Liver (tissue), 9 donors: ENCODE measurements around the gene TMEM214. TPM values are rescaled to one million over a fixed set of nuclear protein-coding genes. Genes with fewer than 3 reads are reported as not detected.

Source experiments
- DNase-seq: peaks from one replicate; pipeline ENCODE4 v3.0.0-alpha.2; 2017; ENCODE audit warnings: low spot score
- H3K27ac ChIP-seq, 2 donors: one replicate each; pipeline ENCODE4 v1.7.0; 2013; ENCODE audit warnings: inconsistent platforms in 2 of 2, low read length in 2 of 2, control low read depth in 1 of 2, low read depth in 1 of 2, mild to moderate bottlenecking in 1 of 2
- H3K27me3 ChIP-seq, 4 donors: one replicate each; pipeline versions ENCODE4 v1.6.1 to v1.7.0; 2013; ENCODE audit warnings: low read length in 3 of 4, inconsistent platforms in 1 of 4, mild to moderate bottlenecking in 1 of 4, moderate library complexity in 1 of 4; ENCODE audit not compliant: control insufficient read depth in 4 of 4, insufficient read depth in 4 of 4
- H3K36me3 ChIP-seq, 4 donors: one replicate each; pipeline versions ENCODE4 v1.6.1 to v1.7.0; 2013; ENCODE audit warnings: low read length in 3 of 4, mild to moderate bottlenecking in 3 of 4, low read depth in 1 of 4, moderate library complexity in 1 of 4; ENCODE audit not compliant: control insufficient read depth in 4 of 4, insufficient read depth in 3 of 4
- H3K4me1 ChIP-seq, 4 donors: one replicate each; pipeline versions ENCODE4 v1.6.1 to v1.7.0; 2013; ENCODE audit warnings: low read length in 3 of 4, mild to moderate bottlenecking in 3 of 4, moderate library complexity in 1 of 4; ENCODE audit not compliant: control insufficient read depth in 4 of 4, insufficient read depth in 4 of 4
- H3K4me3 ChIP-seq, 3 donors: one replicate each; pipeline versions ENCODE4 v1.6.1 to v1.7.0; 2013; ENCODE audit warnings: low read length in 3 of 3, control low read depth in 1 of 3, low read depth in 1 of 3, mild to moderate bottlenecking in 1 of 3
- H3K9ac ChIP-seq, 2 donors: one replicate each; pipeline ENCODE4 v1.7.0; 2013; ENCODE audit warnings: low read length in 2 of 2, mild to moderate bottlenecking in 2 of 2, moderate library complexity in 2 of 2, control low read depth in 1 of 2, low read depth in 1 of 2
- H3K9me3 ChIP-seq, 4 donors: one replicate each; pipeline versions ENCODE4 v1.6.1 to v1.7.0; 2013; ENCODE audit warnings: low read length in 3 of 4; ENCODE audit not compliant: control insufficient read depth in 4 of 4
- EGR1 ChIP-seq, 2 donors: IDR thresholded peaks; 2 replicates each; pipeline ENCODE4 v1.6.1; 2016 to 2018; ENCODE audit warnings: antibody characterized with exemption in 2 of 2, low read depth in 2 of 2
- FOXA1 ChIP-seq: IDR thresholded peaks from 2 replicates; pipeline ENCODE4 v1.6.1; 2016; ENCODE audit warnings: antibody characterized with exemption
- FOXA2 ChIP-seq: IDR thresholded peaks from 2 replicates; pipeline ENCODE4 v1.6.1; 2016; ENCODE audit warnings: antibody characterized with exemption
- GABPA ChIP-seq, 2 donors: IDR thresholded peaks in 1 of 2; conservative IDR thresholded peaks in 1 of 2; 2 replicates each; pipeline ENCODE4 v1.6.1; 2016; ENCODE audit warnings: antibody characterized with exemption in 2 of 2, mild to moderate bottlenecking in 1 of 2, moderate library complexity in 1 of 2
- HNF4A ChIP-seq, 2 donors: conservative IDR thresholded peaks; 2 replicates each; pipeline ENCODE4 v1.6.1; 2016; ENCODE audit warnings: antibody characterized with exemption in 2 of 2, mild to moderate bottlenecking in 2 of 2
- JUND ChIP-seq, 2 donors: IDR thresholded peaks; 2 replicates each; pipeline ENCODE4 v1.6.1; 2016; ENCODE audit warnings: antibody characterized with exemption in 2 of 2
- NR2F2 ChIP-seq: IDR thresholded peaks from 2 replicates; pipeline ENCODE4 v1.6.1; 2016; ENCODE audit warnings: antibody characterized with exemption
- RAD21 ChIP-seq, 2 donors: IDR thresholded peaks; 2 replicates each; pipeline ENCODE4 v1.6.1; 2016; ENCODE audit warnings: antibody characterized with exemption in 2 of 2, mild to moderate bottlenecking in 2 of 2
- RXRA ChIP-seq, 2 donors: IDR thresholded peaks; 2 replicates each; pipeline ENCODE4 v1.6.1; 2017 to 2018; ENCODE audit warnings: antibody characterized with exemption in 2 of 2, mild to moderate bottlenecking in 1 of 2
- SP1 ChIP-seq: IDR thresholded peaks from 2 replicates; pipeline ENCODE4 v1.6.1; 2018; ENCODE audit warnings: antibody characterized with exemption, mild to moderate bottlenecking
- TAF1 ChIP-seq: conservative IDR thresholded peaks from 2 replicates; pipeline ENCODE4 v1.6.1; 2016; ENCODE audit warnings: antibody characterized with exemption, mild to moderate bottlenecking
- YY1 ChIP-seq: IDR thresholded peaks from 2 replicates; pipeline ENCODE4 v1.6.1; 2016; ENCODE audit warnings: antibody characterized with exemption, mild to moderate bottlenecking
- WGBS: extraction: QIAGEN DNeasy Blood & Tissue Kit; methylation state at CpG from one replicate; pipeline ENCODE4 v1.1.7; 2013; 5-methylcytosine and 5-hydroxymethylcytosine counted together
- polyA plus RNA-seq, 2 donors: library from polyadenylated mRNA; stranded (reverse) in 1 of 2; unstranded in 1 of 2; fragments of 200-250 nt in 1 of 2; fragments of >200 nt in 1 of 2; fragmentation: Nextera tagmentation in 1 of 2; extraction: Ambion mirVana in 1 of 2; gene quantifications; one replicate each; pipeline versions ENCODE4 v1.2.1 to v1.2.3, GENCODE V29; 2013 to 2015
- total RNA-seq, 2 donors: library from RNA; depleted of rRNA; stranded (reverse); fragments of >200 nt; gene quantifications; one replicate each; pipeline ENCODE4 v1.2.3, GENCODE V29; 2014
- TF ChIP-seq, protein P1 (sequence below): fragments of 150-350 bp; IDR thresholded peaks from 2 replicates; pipeline ENCODE4 v1.5.1; 2017; ENCODE audit warnings: improper control_type of control experiment, low read depth, low read length; ENCODE audit not compliant: missing input control
- TF ChIP-seq, protein P2 (sequence below): IDR thresholded peaks from 2 replicates; pipeline ENCODE4 v1.6.1; 2016; ENCODE audit warnings: antibody characterized with exemption
- TF ChIP-seq, protein P3 (sequence below): IDR thresholded peaks from 2 replicates; pipeline ENCODE4 v1.6.1; 2016; ENCODE audit warnings: antibody characterized with exemption, mild to moderate bottlenecking
- TF ChIP-seq, protein P4 (sequence below): IDR thresholded peaks from 2 replicates; pipeline ENCODE4 v1.6.1; 2016; ENCODE audit warnings: antibody characterized with exemption
- TF ChIP-seq, protein P5 (sequence below): IDR thresholded peaks from 2 replicates; pipeline ENCODE4 v1.6.1; 2016; ENCODE audit warnings: antibody characterized with exemption
- donor health status: healthy.
- donor health status: healthy.
- donor health status: healthy.
- donor health status: healthy.
- donor health status: healthy.

TMEM214 gene
- total and polyA plus RNA-seq, 4 donors = 17.1 to 53.4 (median 38.4) TPM

DNA sequence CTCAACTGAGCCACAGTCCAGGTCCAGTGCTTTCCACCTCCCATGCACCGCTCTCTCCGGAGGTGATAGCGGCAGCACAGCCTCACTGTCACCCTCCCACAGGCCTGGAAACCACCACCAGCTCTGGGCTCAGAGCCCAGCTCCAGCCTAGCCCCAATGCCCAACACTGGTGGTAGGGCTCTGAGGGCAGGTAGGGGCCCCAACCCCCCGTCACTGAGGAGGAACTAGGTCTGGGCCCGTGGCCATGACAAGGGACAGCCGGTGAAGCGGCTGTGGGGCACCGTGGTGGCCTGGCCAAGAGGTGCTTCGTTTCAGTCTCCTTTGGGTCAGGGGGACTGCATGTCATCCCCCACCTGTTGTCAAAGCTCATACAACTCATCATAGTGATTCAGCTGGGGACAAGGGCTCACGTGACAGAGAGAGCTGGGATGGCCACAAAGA is 5.5 kb upstream of the TMEM214 start (continued):
- TF ChIP-seq, protein P1, sequence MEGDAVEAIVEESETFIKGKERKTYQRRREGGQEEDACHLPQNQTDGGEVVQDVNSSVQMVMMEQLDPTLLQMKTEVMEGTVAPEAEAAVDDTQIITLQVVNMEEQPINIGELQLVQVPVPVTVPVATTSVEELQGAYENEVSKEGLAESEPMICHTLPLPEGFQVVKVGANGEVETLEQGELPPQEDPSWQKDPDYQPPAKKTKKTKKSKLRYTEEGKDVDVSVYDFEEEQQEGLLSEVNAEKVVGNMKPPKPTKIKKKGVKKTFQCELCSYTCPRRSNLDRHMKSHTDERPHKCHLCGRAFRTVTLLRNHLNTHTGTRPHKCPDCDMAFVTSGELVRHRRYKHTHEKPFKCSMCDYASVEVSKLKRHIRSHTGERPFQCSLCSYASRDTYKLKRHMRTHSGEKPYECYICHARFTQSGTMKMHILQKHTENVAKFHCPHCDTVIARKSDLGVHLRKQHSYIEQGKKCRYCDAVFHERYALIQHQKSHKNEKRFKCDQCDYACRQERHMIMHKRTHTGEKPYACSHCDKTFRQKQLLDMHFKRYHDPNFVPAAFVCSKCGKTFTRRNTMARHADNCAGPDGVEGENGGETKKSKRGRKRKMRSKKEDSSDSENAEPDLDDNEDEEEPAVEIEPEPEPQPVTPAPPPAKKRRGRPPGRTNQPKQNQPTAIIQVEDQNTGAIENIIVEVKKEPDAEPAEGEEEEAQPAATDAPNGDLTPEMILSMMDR = no peak
- TF ChIP-seq FOXA2 = no peak
- no peak for TF ChIP-seq FOXA1

DNA sequence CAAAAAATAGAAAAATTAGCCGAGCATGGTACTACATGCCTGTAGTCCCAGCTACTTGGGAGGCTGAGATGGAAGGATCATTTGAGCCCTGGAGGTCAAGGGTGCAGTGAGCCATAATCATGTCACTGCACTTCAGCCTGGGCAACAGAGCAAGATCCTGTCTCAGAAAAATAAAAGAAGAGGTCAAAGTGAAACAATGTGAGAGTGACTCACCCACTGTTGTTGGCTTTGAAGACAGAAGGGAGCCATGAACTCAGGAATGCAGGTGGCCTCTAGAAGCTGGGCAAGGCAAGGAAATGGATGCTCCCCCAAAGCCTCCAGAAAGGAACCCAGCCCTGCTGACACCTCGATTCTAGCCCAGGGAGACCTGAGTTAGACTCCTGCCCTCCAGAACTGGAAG is 3.7 kb upstream of the TMEM214 start:
- WGBS = 93% methylated on average over 2 of the region's 2 CpGs
- TF ChIP-seq, protein P2, sequence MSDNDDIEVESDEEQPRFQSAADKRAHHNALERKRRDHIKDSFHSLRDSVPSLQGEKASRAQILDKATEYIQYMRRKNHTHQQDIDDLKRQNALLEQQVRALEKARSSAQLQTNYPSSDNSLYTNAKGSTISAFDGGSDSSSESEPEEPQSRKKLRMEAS = no peak
- TF ChIP-seq, protein P3, sequence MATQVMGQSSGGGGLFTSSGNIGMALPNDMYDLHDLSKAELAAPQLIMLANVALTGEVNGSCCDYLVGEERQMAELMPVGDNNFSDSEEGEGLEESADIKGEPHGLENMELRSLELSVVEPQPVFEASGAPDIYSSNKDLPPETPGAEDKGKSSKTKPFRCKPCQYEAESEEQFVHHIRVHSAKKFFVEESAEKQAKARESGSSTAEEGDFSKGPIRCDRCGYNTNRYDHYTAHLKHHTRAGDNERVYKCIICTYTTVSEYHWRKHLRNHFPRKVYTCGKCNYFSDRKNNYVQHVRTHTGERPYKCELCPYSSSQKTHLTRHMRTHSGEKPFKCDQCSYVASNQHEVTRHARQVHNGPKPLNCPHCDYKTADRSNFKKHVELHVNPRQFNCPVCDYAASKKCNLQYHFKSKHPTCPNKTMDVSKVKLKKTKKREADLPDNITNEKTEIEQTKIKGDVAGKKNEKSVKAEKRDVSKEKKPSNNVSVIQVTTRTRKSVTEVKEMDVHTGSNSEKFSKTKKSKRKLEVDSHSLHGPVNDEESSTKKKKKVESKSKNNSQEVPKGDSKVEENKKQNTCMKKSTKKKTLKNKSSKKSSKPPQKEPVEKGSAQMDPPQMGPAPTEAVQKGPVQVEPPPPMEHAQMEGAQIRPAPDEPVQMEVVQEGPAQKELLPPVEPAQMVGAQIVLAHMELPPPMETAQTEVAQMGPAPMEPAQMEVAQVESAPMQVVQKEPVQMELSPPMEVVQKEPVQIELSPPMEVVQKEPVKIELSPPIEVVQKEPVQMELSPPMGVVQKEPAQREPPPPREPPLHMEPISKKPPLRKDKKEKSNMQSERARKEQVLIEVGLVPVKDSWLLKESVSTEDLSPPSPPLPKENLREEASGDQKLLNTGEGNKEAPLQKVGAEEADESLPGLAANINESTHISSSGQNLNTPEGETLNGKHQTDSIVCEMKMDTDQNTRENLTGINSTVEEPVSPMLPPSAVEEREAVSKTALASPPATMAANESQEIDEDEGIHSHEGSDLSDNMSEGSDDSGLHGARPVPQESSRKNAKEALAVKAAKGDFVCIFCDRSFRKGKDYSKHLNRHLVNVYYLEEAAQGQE = no peak
- TF ChIP-seq EGR1 (IDR thresholded peaks at IDR 0.05; ENCODE audit: low read depth in 2 of 2) (no peak), RAD21 (IDR thresholded peaks at IDR 0.05) (no peak), SP1 (no peak), RXRA (IDR thresholded peaks at IDR 0.05) (no peak), FOXA1 (no peak), YY1 (no peak), FOXA2 (no peak), NR2F2 (no peak)
- TF ChIP-seq, protein P1 = no peak
- H3K9me3 ChIP-seq = no peaks in the 10 kb centered on the region
- no peak overlapping the region for H3K4me3 ChIP-seq
- H3K4me1 ChIP-seq = peaks cover 2 to 14% (median 8%) of the 10 kb centered on the region in 4 donors
- DNase-seq = no peak
- H3K36me3 ChIP-seq = peaks cover 5 to 26% (median 6%) of the 10 kb centered on the region in 4 donors
- no peak overlapping the region for H3K27ac ChIP-seq
- H3K9ac ChIP-seq = no peak overlapping the region
- no peaks in the 10 kb centered on the region for H3K27me3 ChIP-seq

DNA sequence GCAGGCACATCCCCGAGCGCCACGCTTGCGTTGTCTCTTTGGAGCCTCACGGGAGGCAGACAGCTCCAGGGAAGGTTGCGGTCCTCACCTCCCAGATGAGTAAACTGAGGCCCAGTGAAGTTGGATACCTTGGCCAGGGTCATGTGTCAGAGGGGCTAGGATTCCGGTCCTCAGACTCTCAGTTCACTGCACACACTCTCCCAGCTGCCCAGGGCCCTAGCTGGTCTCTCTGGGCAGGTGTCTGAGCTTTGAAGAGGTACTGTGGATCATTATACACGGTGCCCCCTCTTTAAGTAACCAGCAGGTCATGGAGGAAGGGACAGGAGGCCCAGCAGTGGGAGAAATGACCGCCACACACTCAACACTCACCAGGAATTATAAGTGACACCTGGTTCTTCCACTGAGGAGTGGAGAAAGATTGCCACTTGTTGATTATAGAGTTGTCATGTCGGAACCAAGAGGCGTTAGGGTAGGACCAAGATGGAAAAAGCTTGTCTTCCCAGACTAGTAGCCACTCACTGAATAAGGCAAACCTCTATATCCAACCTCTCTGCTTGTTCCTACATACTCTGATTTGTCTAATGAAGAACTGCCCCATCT is 588 bp downstream of the TMEM214 start:
- Histone ChIP-seq H3K36me3 (peaks cover 9 to 34% (median 29%) of the 10 kb centered on the region in 4 donors), H3K4me3 (peak overlapping the region; percentile 85 to 90 (median 88)), H3K4me1 (peaks cover 2 to 16% (median 11%) of the 10 kb centered on the region in 4 donors), H3K27me3 (no peaks in the 10 kb centered on the region), H3K9me3 (no peaks in the 10 kb centered on the region), H3K9ac (peak overlapping the region; percentile 58 to 88), H3K27ac (peak overlapping the region; percentile 77 to 80)
- WGBS = 8% methylated on average over 11 of the region's 11 CpGs
- DNase-seq = no peak
- no peak for TF ChIP-seq HNF4A (conservative IDR thresholded peaks at IDR 0.05)
- TF ChIP-seq, protein P4, sequence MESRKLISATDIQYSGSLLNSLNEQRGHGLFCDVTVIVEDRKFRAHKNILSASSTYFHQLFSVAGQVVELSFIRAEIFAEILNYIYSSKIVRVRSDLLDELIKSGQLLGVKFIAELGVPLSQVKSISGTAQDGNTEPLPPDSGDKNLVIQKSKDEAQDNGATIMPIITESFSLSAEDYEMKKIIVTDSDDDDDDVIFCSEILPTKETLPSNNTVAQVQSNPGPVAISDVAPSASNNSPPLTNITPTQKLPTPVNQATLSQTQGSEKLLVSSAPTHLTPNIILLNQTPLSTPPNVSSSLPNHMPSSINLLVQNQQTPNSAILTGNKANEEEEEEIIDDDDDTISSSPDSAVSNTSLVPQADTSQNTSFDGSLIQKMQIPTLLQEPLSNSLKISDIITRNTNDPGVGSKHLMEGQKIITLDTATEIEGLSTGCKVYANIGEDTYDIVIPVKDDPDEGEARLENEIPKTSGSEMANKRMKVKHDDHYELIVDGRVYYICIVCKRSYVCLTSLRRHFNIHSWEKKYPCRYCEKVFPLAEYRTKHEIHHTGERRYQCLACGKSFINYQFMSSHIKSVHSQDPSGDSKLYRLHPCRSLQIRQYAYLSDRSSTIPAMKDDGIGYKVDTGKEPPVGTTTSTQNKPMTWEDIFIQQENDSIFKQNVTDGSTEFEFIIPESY = no peak
- no peak for TF ChIP-seq JUND (IDR thresholded peaks at IDR 0.05)
- TF ChIP-seq RAD21 (IDR thresholded peaks at IDR 0.05) = no peak
- no peak for TF ChIP-seq YY1
- TF ChIP-seq GABPA (IDR thresholded peaks at IDR 0.05 in 1 of 2, conservative IDR thresholded peaks at IDR 0.05 in 1 of 2) = no peak
- TF ChIP-seq EGR1 (IDR thresholded peaks at IDR 0.05; ENCODE audit: low read depth in 2 of 2) = no peak
- no peak for TF ChIP-seq FOXA1
- TF ChIP-seq FOXA2 = no peak
- TF ChIP-seq, protein P2 = no peak
- TF ChIP-seq TAF1 = no peak
- TF ChIP-seq, protein P5, sequence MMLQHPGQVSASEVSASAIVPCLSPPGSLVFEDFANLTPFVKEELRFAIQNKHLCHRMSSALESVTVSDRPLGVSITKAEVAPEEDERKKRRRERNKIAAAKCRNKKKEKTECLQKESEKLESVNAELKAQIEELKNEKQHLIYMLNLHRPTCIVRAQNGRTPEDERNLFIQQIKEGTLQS = no peak
- TF ChIP-seq NR2F2 = no peak
- no peak for TF ChIP-seq RXRA (IDR thresholded peaks at IDR 0.05)
